ENCODE data around the gene TNRC18. TPM values are rescaled to one million over a fixed set of nuclear protein-coding genes. Genes with fewer than 3 reads are reported as not detected.

The TNRC18 gene
- total RNA-seq, 2 experiments from 2014 or later = 12.2 to 64.2 TPM

DNA sequence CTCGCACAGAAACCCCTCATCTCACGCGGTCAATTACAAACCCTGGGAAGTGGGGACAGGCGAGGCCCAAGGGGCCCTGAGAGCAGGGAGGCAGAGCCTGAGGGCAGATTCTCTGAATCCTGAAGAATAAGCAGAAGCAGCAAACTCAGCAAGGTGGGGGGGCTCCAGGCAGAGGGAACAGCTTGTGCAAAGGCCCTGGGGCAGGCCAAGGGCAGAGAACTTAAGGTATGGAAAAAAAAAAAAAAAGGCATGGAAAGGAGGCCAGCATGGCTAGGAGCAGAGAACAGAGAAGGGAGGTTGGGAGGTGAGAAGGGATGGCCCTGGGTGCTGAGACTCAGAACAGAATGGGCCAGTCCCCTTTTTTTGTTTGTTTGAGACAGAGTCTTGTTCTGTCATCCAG, 32.8 kb upstream of the TNRC18 start:
- no TSS peak for BruUV-seq (replicated peaks)

DNA sequence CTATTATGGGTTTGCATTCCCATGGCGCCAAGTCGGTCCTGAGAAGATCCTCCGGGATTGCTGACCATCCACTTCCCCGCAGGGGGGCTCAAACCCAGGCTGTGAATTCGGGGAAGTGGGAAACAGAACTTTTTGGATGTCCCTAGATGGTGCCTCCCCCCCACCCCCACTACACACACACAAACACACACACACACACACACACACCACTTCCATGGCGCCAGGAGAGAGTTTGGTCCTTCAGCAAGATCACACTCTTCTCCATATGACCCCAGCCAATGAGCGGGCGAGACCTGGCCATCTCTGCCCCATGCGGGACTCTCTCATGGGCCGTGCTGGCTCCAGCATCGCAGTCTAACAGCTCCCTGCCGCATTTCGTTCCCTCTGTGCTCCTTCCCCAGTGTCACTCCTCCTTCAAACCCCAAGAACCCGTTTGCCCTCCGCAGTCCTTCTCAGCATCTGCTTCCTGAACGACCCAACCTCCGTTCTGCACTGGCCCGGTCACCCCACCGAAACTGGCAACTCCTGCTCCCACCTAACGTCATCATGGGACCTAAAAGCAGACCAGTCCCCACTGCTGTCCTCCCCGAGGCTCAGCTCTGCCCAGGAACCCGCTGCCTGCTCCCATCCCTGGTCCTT, 32.1 kb upstream of the TNRC18 start:
- Histone ChIP-seq H3K9me3 (ENCODE audit: low read length) (no peaks in the 10 kb centered on the region), H3K4me1 (ENCODE audit: insufficient read depth, low read length, poor library complexity, severe bottlenecking) (peaks cover 8% of the 10 kb centered on the region), H3K27ac (ENCODE audit: low read depth, low read length, poor library complexity, severe bottlenecking) (no peak overlapping the region), H3K79me2 (ENCODE audit: insufficient read depth, low read depth, low read length) (no peaks in the 10 kb centered on the region), H3K4me3 (ENCODE audit: low read depth, low read length, poor library complexity, severe bottlenecking) (no peak overlapping the region), H3K9me2 (ENCODE audit: insufficient read depth, low read length) (no peaks in the 10 kb centered on the region), H4K20me1 (ENCODE audit: insufficient read depth, low read length) (no peaks in the 10 kb centered on the region), H3K36me3 (ENCODE audit: insufficient read depth, low read length) (no peaks in the 10 kb centered on the region), H3K4me2 (ENCODE audit: low read length) (no peak overlapping the region), H2AFZ (ENCODE audit: low read length) (no peak overlapping the region)
- no TSS peak for BruUV-seq (replicated peaks)
- intact Hi-C loops (cut with micrococcal nuclease; ENCODE audit: unreplicated experiment) = loop anchor here (10.0 kb wide), 1 partner anchor 211 kb away; no protein-coding TSS in a partner anchor
- ChIA-PET CTCF (ENCODE audit: unreplicated experiment) (no interaction called here), POLR2A (no interaction called here)
- TF ChIP-seq, protein P1, sequence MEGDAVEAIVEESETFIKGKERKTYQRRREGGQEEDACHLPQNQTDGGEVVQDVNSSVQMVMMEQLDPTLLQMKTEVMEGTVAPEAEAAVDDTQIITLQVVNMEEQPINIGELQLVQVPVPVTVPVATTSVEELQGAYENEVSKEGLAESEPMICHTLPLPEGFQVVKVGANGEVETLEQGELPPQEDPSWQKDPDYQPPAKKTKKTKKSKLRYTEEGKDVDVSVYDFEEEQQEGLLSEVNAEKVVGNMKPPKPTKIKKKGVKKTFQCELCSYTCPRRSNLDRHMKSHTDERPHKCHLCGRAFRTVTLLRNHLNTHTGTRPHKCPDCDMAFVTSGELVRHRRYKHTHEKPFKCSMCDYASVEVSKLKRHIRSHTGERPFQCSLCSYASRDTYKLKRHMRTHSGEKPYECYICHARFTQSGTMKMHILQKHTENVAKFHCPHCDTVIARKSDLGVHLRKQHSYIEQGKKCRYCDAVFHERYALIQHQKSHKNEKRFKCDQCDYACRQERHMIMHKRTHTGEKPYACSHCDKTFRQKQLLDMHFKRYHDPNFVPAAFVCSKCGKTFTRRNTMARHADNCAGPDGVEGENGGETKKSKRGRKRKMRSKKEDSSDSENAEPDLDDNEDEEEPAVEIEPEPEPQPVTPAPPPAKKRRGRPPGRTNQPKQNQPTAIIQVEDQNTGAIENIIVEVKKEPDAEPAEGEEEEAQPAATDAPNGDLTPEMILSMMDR (conservative IDR thresholded peaks at IDR 0.05; ENCODE audit: low read length) = no peak
- TF ChIP-seq EZH2phosphoT487 (IDR thresholded peaks at IDR 0.05; ENCODE audit: borderline replicate concordance, low read depth, low read length) = no peak
- no peak for DNase-seq (ENCODE audit: low spot score)

More for the DNA sequence above, 32.8 kb upstream of the TNRC18 start:
- Histone ChIP-seq H3K4me1 (ENCODE audit: insufficient read depth, low read length, poor library complexity, severe bottlenecking) (peaks cover 8% of the 10 kb centered on the region), H3K4me2 (ENCODE audit: low read length) (no peak overlapping the region), H3K9me3 (ENCODE audit: low read length) (no peaks in the 10 kb centered on the region), H3K9me2 (ENCODE audit: insufficient read depth, low read length) (no peaks in the 10 kb centered on the region), H4K20me1 (ENCODE audit: insufficient read depth, low read length) (no peaks in the 10 kb centered on the region), H2AFZ (ENCODE audit: low read length) (no peak overlapping the region), H3K36me3 (ENCODE audit: insufficient read depth, low read length) (no peaks in the 10 kb centered on the region), H3K4me3 (ENCODE audit: low read depth, low read length, poor library complexity, severe bottlenecking) (no peak overlapping the region), H3K27ac (ENCODE audit: low read depth, low read length, poor library complexity, severe bottlenecking) (no peak overlapping the region), H3K79me2 (ENCODE audit: insufficient read depth, low read depth, low read length) (no peaks in the 10 kb centered on the region)
- TF ChIP-seq EZH2phosphoT487 (IDR thresholded peaks at IDR 0.05; ENCODE audit: borderline replicate concordance, low read depth, low read length) = no peak
- TF ChIP-seq, protein P1 (conservative IDR thresholded peaks at IDR 0.05; ENCODE audit: low read length) = no peak
- intact Hi-C loops (cut with micrococcal nuclease; ENCODE audit: unreplicated experiment) = loop anchor here (10.0 kb wide), 1 partner anchor 212 kb away; no protein-coding TSS in a partner anchor
- DNase-seq (ENCODE audit: low spot score) = no peak
- POLR2A ChIA-PET = no interaction called here
- CTCF ChIA-PET (ENCODE audit: unreplicated experiment) = no interaction called here

DNA sequence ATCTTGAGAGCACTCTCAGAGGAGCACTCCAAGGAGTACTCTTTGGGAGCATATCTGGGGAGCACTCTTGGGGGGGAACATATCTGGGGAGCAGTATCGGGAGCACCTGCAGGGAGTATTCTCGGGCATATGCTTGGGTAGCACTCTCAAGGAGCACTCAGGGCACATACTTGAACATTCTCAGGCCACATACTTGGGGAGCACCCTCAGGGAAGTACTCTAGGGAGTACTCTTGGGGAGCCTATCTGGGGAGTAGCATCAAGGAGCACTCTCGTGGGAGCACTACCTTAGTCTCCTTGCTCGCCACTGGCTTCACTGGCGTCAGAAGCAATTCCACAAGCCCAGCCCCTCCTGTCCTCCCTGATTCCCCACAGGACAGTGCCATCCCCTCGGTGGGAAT, 31.5 kb upstream of the TNRC18 start:
- ChIA-PET POLR2A (no interaction called here), CTCF (ENCODE audit: unreplicated experiment) (no interaction called here)
- intact Hi-C loops (cut with micrococcal nuclease; ENCODE audit: unreplicated experiment) = loop anchor here (10.0 kb wide), 1 partner anchor 210 kb away; no protein-coding TSS in a partner anchor

More for the DNA sequence above, 31.5 kb upstream of the TNRC18 start:
- no peaks in the 10 kb centered on the region for H3K9me3 ChIP-seq (ENCODE audit: low read length)
- no peak overlapping the region for H3K4me3 ChIP-seq (ENCODE audit: low read depth, low read length, poor library complexity, severe bottlenecking)
- no TSS peak for BruUV-seq (replicated peaks)
- H3K4me2 ChIP-seq (ENCODE audit: low read length) = no peak overlapping the region
- no peak overlapping the region for H2AFZ ChIP-seq (ENCODE audit: low read length)
- peaks cover 8% of the 10 kb centered on the region for H3K4me1 ChIP-seq (ENCODE audit: insufficient read depth, low read length, poor library complexity, severe bottlenecking)
- H3K79me2 ChIP-seq (ENCODE audit: insufficient read depth, low read depth, low read length) = no peaks in the 10 kb centered on the region
- TF ChIP-seq, protein P1 (conservative IDR thresholded peaks at IDR 0.05; ENCODE audit: low read length) = no peak
- no peak for TF ChIP-seq EZH2phosphoT487 (IDR thresholded peaks at IDR 0.05; ENCODE audit: borderline replicate concordance, low read depth, low read length)
- no peaks in the 10 kb centered on the region for H3K9me2 ChIP-seq (ENCODE audit: insufficient read depth, low read length)
- no peaks in the 10 kb centered on the region for H4K20me1 ChIP-seq (ENCODE audit: insufficient read depth, low read length)
- no peak overlapping the region for H3K27ac ChIP-seq (ENCODE audit: low read depth, low read length, poor library complexity, severe bottlenecking)
- no peak for DNase-seq (ENCODE audit: low spot score)
- no peaks in the 10 kb centered on the region for H3K36me3 ChIP-seq (ENCODE audit: insufficient read depth, low read length)
